Natural killer cell treated with Interleukin-12 subunit alpha and Interleukin-12 subunit beta and Interleukin-15 and Interleukin-18, amount 100 ng/mL, for 72 hours (primary cell): ENCODE data around the gene ABCF3. TPM values are rescaled to one million over a fixed set of nuclear protein-coding genes. Genes with fewer than 3 reads are reported as not detected.
"Not testable (repeated sequence)": the region's sequence is repeated elsewhere in the genome, so short reads cannot be mapped to it uniquely, and the experiment has no call there.

ENCODE experiments used
- ATAC-seq, 2 donors: fragments of 150-1000 bp; cut with Tn5 transposase in 1 of 2; sonication (Bioruptor Pico), chemical (Tn5 transposase) in 1 of 2; 2 replicates each; pipeline ENCODE4 v1.10.0; 2021
- DNase-seq: peaks from one replicate; pipeline ENCODE4 v3.0.0; 2022; ENCODE audit warnings: low spot score
- H3K27ac Mint-ChIP-seq, 2 donors: 1 replicate in 1 of 2; 2 replicates in 1 of 2; pipeline ENCODE4 v1.8.0; 2022; ENCODE audit warnings: mixed read lengths in 2 of 2, mild to moderate bottlenecking in 1 of 2, moderate library complexity in 1 of 2
- H3K27me3 Mint-ChIP-seq, 2 donors: 1 replicate in 1 of 2; 2 replicates in 1 of 2; pipeline ENCODE4 v1.8.0; 2022; ENCODE audit warnings: mixed read lengths in 2 of 2
- H3K36me3 Mint-ChIP-seq: one replicate; pipeline ENCODE4 v1.8.0; 2022; ENCODE audit warnings: mixed read lengths
- H3K4me1 Mint-ChIP-seq, 2 donors: 1 replicate in 1 of 2; 2 replicates in 1 of 2; pipeline ENCODE4 v1.8.0; 2022; ENCODE audit warnings: low read depth in 2 of 2, mixed read lengths in 2 of 2, mild to moderate bottlenecking in 1 of 2
- H3K4me3 Mint-ChIP-seq: one replicate; pipeline ENCODE4 v1.8.0; 2022; ENCODE audit warnings: mixed read lengths
- H3K9me3 Mint-ChIP-seq: 2 replicates; pipeline ENCODE4 v1.8.0; 2022; ENCODE audit warnings: mixed read lengths
- total RNA-seq, 2 donors: library from RNA; stranded (reverse); gene quantifications; one replicate each; pipeline ENCODE4 v1.2.3, GENCODE V29; 2022

Gene ABCF3
- total RNA-seq, 2 donors from 2014 or later: 102 to 144 TPM

GRCh38 chr3:184157206-184157605 lies 28.8 kb upstream of the ABCF3 start:
- Mint-ChIP-seq H3K9me3 (no peaks in the 10 kb centered on the region), H3K4me3 (peak overlapping the region; percentile 97), H3K27me3 (no peaks in the 10 kb centered on the region), H3K27ac (peak overlapping the region; percentile 77 to 87), H3K36me3 (no peaks in the 10 kb centered on the region), H3K4me1 (peaks cover 31 to 36% of the 10 kb centered on the region in 2 donors)
- no peak for DNase-seq
- ATAC-seq: no peak

GRCh38 chr3:184158404-184158803 lies 27.6 kb upstream of the ABCF3 start:
- ATAC-seq (no peak), DNase-seq (no peak)
- no peaks in the 10 kb centered on the region for H3K36me3 Mint-ChIP-seq
- no peak overlapping the region for H3K4me3 Mint-ChIP-seq
- H3K27ac Mint-ChIP-seq: peak overlapping the region in 1 of 2 donors; percentile 51
- no peaks in the 10 kb centered on the region for H3K27me3 Mint-ChIP-seq
- H3K9me3 Mint-ChIP-seq: no peaks in the 10 kb centered on the region
- peaks cover 31 to 37% of the 10 kb centered on the region in 2 donors for H3K4me1 Mint-ChIP-seq

GRCh38 chr3:184160456-184160855 lies 25.5 kb upstream of the ABCF3 start:
- DNase-seq (no peak), ATAC-seq (peak in 1 of 2 donors; percentile 59)
- Mint-ChIP-seq H3K27me3 (no peaks in the 10 kb centered on the region), H3K4me3 (no peak overlapping the region), H3K9me3 (no peaks in the 10 kb centered on the region), H3K4me1 (peaks cover 36 to 38% of the 10 kb centered on the region in 2 donors), H3K36me3 (no peaks in the 10 kb centered on the region), H3K27ac (no peak overlapping the region)

GRCh38 chr3:184162571-184163070 lies 23.4 kb upstream of the ABCF3 start:
- ATAC-seq, DNase-seq, H3K9me3 Mint-ChIP-seq, H3K27me3 Mint-ChIP-seq, H3K4me3 Mint-ChIP-seq, H3K36me3 Mint-ChIP-seq: not testable (repeated sequence)
- peaks cover 26 to 28% of the 10 kb centered on the region in 2 donors for H3K4me1 Mint-ChIP-seq
- peak overlapping the region in 1 of 2 donors; percentile 33 for H3K27ac Mint-ChIP-seq

- ATAC-seq (no peak), DNase-seq (no peak)
- Mint-ChIP-seq H3K27ac (no peak overlapping the region), H3K4me1 (peaks cover 20% of the 10 kb centered on the region in 2 donors), H3K27me3 (no peaks in the 10 kb centered on the region), H3K36me3 (no peaks in the 10 kb centered on the region), H3K9me3 (no peaks in the 10 kb centered on the region), H3K4me3 (no peak overlapping the region)
These were observed 21.2 kb upstream of the ABCF3 start for GRCh38 chr3:184164648-184165330.

GRCh38 chr3:184165543-184165942 lies 20.5 kb upstream of the ABCF3 start:
- no peak overlapping the region for H3K27ac Mint-ChIP-seq
- DNase-seq (no peak), ATAC-seq (no peak)
- no peaks in the 10 kb centered on the region for H3K9me3 Mint-ChIP-seq
- peaks cover 14 to 15% of the 10 kb centered on the region in 2 donors for H3K4me1 Mint-ChIP-seq
- H3K4me3 Mint-ChIP-seq: no peak overlapping the region
- H3K27me3 Mint-ChIP-seq: no peaks in the 10 kb centered on the region
- no peaks in the 10 kb centered on the region for H3K36me3 Mint-ChIP-seq

GRCh38 chr3:184166671-184167070 lies 19.3 kb upstream of the ABCF3 start:
- ATAC-seq: no peak
- Mint-ChIP-seq H3K4me1 (peaks cover 6 to 13% of the 10 kb centered on the region in 2 donors), H3K27ac (no peak overlapping the region), H3K27me3 (no peaks in the 10 kb centered on the region), H3K9me3 (no peaks in the 10 kb centered on the region), H3K36me3 (no peaks in the 10 kb centered on the region), H3K4me3 (no peak overlapping the region)
- no peak for DNase-seq

- Mint-ChIP-seq H3K4me1 (peaks cover 1 to 11% of the 10 kb centered on the region in 2 donors), H3K9me3 (no peaks in the 10 kb centered on the region), H3K27me3 (no peaks in the 10 kb centered on the region), H3K36me3 (no peaks in the 10 kb centered on the region), H3K27ac (no peak overlapping the region), H3K4me3 (no peak overlapping the region)
- no peak for ATAC-seq
- DNase-seq: no peak
These were observed 18.2 kb upstream of the ABCF3 start for GRCh38 chr3:184167786-184168185.

- Mint-ChIP-seq H3K27ac (no peak overlapping the region), H3K4me3 (no peak overlapping the region), H3K36me3 (no peaks in the 10 kb centered on the region), H3K9me3 (no peaks in the 10 kb centered on the region), H3K27me3 (no peaks in the 10 kb centered on the region), H3K4me1 (peaks cover 0 to 11% of the 10 kb centered on the region in 2 donors)
- ATAC-seq: no peak
- no peak for DNase-seq
These were observed 17.5 kb upstream of the ABCF3 start for GRCh38 chr3:184168363-184169120.

GRCh38 chr3:184169896-184170875 lies 15.8 kb upstream of the ABCF3 start:
- Mint-ChIP-seq H3K9me3 (no peaks in the 10 kb centered on the region), H3K36me3 (no peaks in the 10 kb centered on the region), H3K4me3 (no peak overlapping the region), H3K27me3 (no peaks in the 10 kb centered on the region), H3K4me1 (peaks cover 8 to 13% of the 10 kb centered on the region in 2 donors), H3K27ac (no peak overlapping the region)
- ATAC-seq (no peak), DNase-seq (no peak)

- peak overlapping the region in 1 of 2 donors; percentile 32 for H3K27ac Mint-ChIP-seq
- no peaks in the 10 kb centered on the region for H3K27me3 Mint-ChIP-seq
- peaks cover 16 to 23% of the 10 kb centered on the region in 2 donors for H3K4me1 Mint-ChIP-seq
- H3K36me3 Mint-ChIP-seq: no peaks in the 10 kb centered on the region
- ATAC-seq (no peak), DNase-seq (no peak)
- no peak overlapping the region for H3K4me3 Mint-ChIP-seq
- H3K9me3 Mint-ChIP-seq: no peaks in the 10 kb centered on the region
These were observed 14.4 kb upstream of the ABCF3 start for GRCh38 chr3:184171562-184171961.

- no peaks in the 10 kb centered on the region for H3K36me3 Mint-ChIP-seq
- peaks cover 16 to 28% of the 10 kb centered on the region in 2 donors for H3K4me1 Mint-ChIP-seq
- no peaks in the 10 kb centered on the region for H3K27me3 Mint-ChIP-seq
- no peak overlapping the region for H3K27ac Mint-ChIP-seq
- DNase-seq (no peak), ATAC-seq (no peak)
- H3K9me3 Mint-ChIP-seq: no peaks in the 10 kb centered on the region
- no peak overlapping the region for H3K4me3 Mint-ChIP-seq
These were observed 13.2 kb upstream of the ABCF3 start for GRCh38 chr3:184172681-184173373.

- Mint-ChIP-seq H3K4me3 (no peak overlapping the region), H3K36me3 (no peaks in the 10 kb centered on the region), H3K27ac (no peak overlapping the region), H3K27me3 (no peaks in the 10 kb centered on the region), H3K4me1 (peaks cover 21 to 33% of the 10 kb centered on the region in 2 donors), H3K9me3 (no peaks in the 10 kb centered on the region)
- DNase-seq (no peak), ATAC-seq (no peak)
These were observed 12.7 kb upstream of the ABCF3 start for GRCh38 chr3:184173374-184173722.
